SK-N-SH (cell line): Measurements from ENCODE around the gene MINDY4. TPM values are rescaled to one million over a fixed set of nuclear protein-coding genes. Genes with fewer than 3 reads are reported as not detected.

Experiments
- CTCF ChIA-PET: fragments of 300-600, 350-600 bp; formaldehyde crosslinking; extraction: SDS; loops from one replicate; lab custom pipeline; 2021; lab: Yijun Ruan, JAX
- POLR2A ChIA-PET: fragments of 350-600 bp; sonication (Branson Sonifier 250); formaldehyde crosslinking; extraction: SDS; loops from one replicate; lab custom pipeline; 2020; ENCODE audit warnings: antibody characterized with exemption, inconsistent platforms; lab: Yijun Ruan, JAX
- DNase-seq: peaks from one replicate; pipeline ENCODE4 v3.0.0; 2012
- H2AFZ ChIP-seq: fragments of 200-600 bp; sonication (generic); 2 replicates; pipeline ENCODE4 v1.8.1; 2016; ENCODE audit warnings: antibody characterized with exemption, mild to moderate bottlenecking, low read depth
- H3F3A ChIP-seq: fragments of 200-600 bp; sonication (generic); replicated peaks from 2 replicates; pipeline ENCODE3; 2016; ENCODE audit warnings: antibody characterized with exemption, mild to moderate bottlenecking; ENCODE audit not compliant: insufficient read depth
- H3K27ac ChIP-seq, 2 experiments: fragments of 200-500 bp in 1 of 2; fragments of 200-600 bp in 1 of 2; sonication (Bioruptor generic) in 1 of 2; sonication (generic), shearing (Covaris generic) in 1 of 2; 2 replicates each; pipeline versions ENCODE4 v1.5.1 to v1.6.1; 2014 to 2016; ENCODE audit warnings: low read depth in 2 of 2, inconsistent platforms in 1 of 2, low read length in 1 of 2, mild to moderate bottlenecking in 1 of 2, mixed read lengths in 1 of 2
- H3K27me3 ChIP-seq: fragments of 200-600 bp; sonication (generic), shearing (Covaris generic); 2 replicates; pipeline ENCODE4 v1.6.1; 2016; ENCODE audit warnings: mixed run types; ENCODE audit not compliant: insufficient read depth
- H3K36me3 ChIP-seq, 2 experiments: fragments of 200-500 bp in 1 of 2; fragments of 200-600 bp in 1 of 2; sonication (Bioruptor generic) in 1 of 2; sonication (generic) in 1 of 2; replicated peaks in 1 of 2; 2 replicates each; pipeline versions ENCODE3 to v1.5.1; 2014 to 2016; ENCODE audit warnings: low read length in 1 of 2, mild to moderate bottlenecking in 1 of 2; ENCODE audit not compliant: insufficient read depth in 2 of 2, control insufficient read depth in 1 of 2
- H3K4me1 ChIP-seq, 2 experiments: fragments of 200-500 bp in 1 of 2; fragments of 200-600 bp in 1 of 2; sonication (Bioruptor generic) in 1 of 2; sonication (generic), shearing (Covaris generic) in 1 of 2; 2 replicates each; pipeline versions ENCODE4 v1.5.1 to v1.6.1; 2014 to 2016; ENCODE audit warnings: low read depth in 1 of 2, low read length in 1 of 2, mixed run types in 1 of 2; ENCODE audit not compliant: insufficient read depth in 2 of 2, control insufficient read depth in 1 of 2
- H3K4me2 ChIP-seq: fragments of 200-600 bp; sonication (generic), shearing (Covaris generic); 2 replicates; pipeline ENCODE4 v1.6.1; 2017; ENCODE audit warnings: mixed run types
- H3K4me3 ChIP-seq, 2 experiments: fragments of 200-500 bp in 1 of 2; fragments of 200-600 bp in 1 of 2; sonication (Bioruptor generic) in 1 of 2; sonication (generic), shearing (Covaris generic) in 1 of 2; 2 replicates each; pipeline versions ENCODE4 v1.5.1 to v1.8.1; 2014 to 2016; ENCODE audit warnings: low read depth in 2 of 2, inconsistent platforms in 1 of 2, low read length in 1 of 2, mild to moderate bottlenecking in 1 of 2, mixed read lengths in 1 of 2, moderate library complexity in 1 of 2
- H3K79me2 ChIP-seq: fragments of 200-600 bp; sonication (generic); 2 replicates; pipeline ENCODE4 v1.8.1; 2017; ENCODE audit warnings: mild to moderate bottlenecking; ENCODE audit not compliant: insufficient read depth
- H3K9ac ChIP-seq: fragments of 200-600 bp; sonication (generic); 2 replicates; pipeline ENCODE4 v1.6.1; 2017; ENCODE audit warnings: mixed run types
- H3K9me2 ChIP-seq: fragments of 200-600 bp; sonication (generic); 2 replicates; pipeline ENCODE4 v1.6.1; 2017; ENCODE audit warnings: mixed run types
- H3K9me3 ChIP-seq: fragments of 200-600 bp; sonication (generic); 2 replicates; pipeline ENCODE4 v1.6.1; 2017; ENCODE audit warnings: mixed run types, mild to moderate bottlenecking, moderate library complexity
- H4K20me1 ChIP-seq: fragments of 200-600 bp; sonication (generic); 2 replicates; pipeline ENCODE4 v1.6.1; 2017; ENCODE audit warnings: mild to moderate bottlenecking, mixed run types; ENCODE audit not compliant: insufficient read depth
- ELF1 ChIP-seq: IDR thresholded peaks from 2 replicates; pipeline ENCODE4 v1.4.0; 2012
- EP300 ChIP-seq, 2 experiments: IDR thresholded peaks; 2 replicates each; pipeline versions ENCODE4 v1.4.0 to v1.6.1; 2012; ENCODE audit warnings: borderline replicate concordance in 1 of 2, low read depth in 1 of 2, low read length in 1 of 2
- EZH2phosphoT487 ChIP-seq: fragments of 200-600 bp; sonication (generic); IDR thresholded peaks from 2 replicates; pipeline ENCODE4 v1.6.1; 2017; ENCODE audit warnings: low read depth, mixed run types, mild to moderate bottlenecking, antibody characterized with exemption, moderate library complexity, borderline replicate concordance
- FOSL2 ChIP-seq: IDR thresholded peaks from 2 replicates; pipeline ENCODE4 v1.4.0; 2012; ENCODE audit warnings: low read depth, mild to moderate bottlenecking, moderate library complexity, borderline replicate concordance
- FOXJ3 ChIP-seq: sonication (generic); formaldehyde crosslinking; IDR thresholded peaks from 2 replicates; pipeline ENCODE4 v1.5.1; 2020; ENCODE audit warnings: mild to moderate bottlenecking, missing genetic modification reagents
- FOXM1 ChIP-seq: IDR thresholded peaks from 2 replicates; pipeline ENCODE4 v1.4.0; 2012; ENCODE audit warnings: low read depth, mild to moderate bottlenecking
- GABPA ChIP-seq: IDR thresholded peaks from 2 replicates; pipeline ENCODE4 v1.4.0; 2012; ENCODE audit warnings: low read depth, mild to moderate bottlenecking
- JUND ChIP-seq: IDR thresholded peaks from 2 replicates; pipeline ENCODE4 v1.4.0; 2012
- MAX ChIP-seq: IDR thresholded peaks from 2 replicates; pipeline ENCODE4 v1.4.0; 2012; ENCODE audit warnings: low read depth
- NFIC ChIP-seq: IDR thresholded peaks from 2 replicates; pipeline ENCODE4 v1.4.0; 2012; ENCODE audit warnings: borderline replicate concordance
- NRF1 ChIP-seq: IDR thresholded peaks from 2 replicates; pipeline ENCODE4 v1.6.1; 2012; ENCODE audit warnings: low read depth, mild to moderate bottlenecking, low read length
- PBX3 ChIP-seq: IDR thresholded peaks from 2 replicates; pipeline ENCODE4; 2012
- POLR2AphosphoS5 ChIP-seq: IDR thresholded peaks from 2 replicates; pipeline ENCODE4 v1.6.1; 2012; ENCODE audit warnings: low read depth, low read length
- RAD21 ChIP-seq: IDR thresholded peaks from 2 replicates; pipeline ENCODE4 v1.6.1; 2012; ENCODE audit warnings: mild to moderate bottlenecking, low read length
- REST ChIP-seq: IDR thresholded peaks from 2 replicates; pipeline ENCODE4 v1.6.1; 2012; ENCODE audit warnings: mild to moderate bottlenecking, low read depth, low read length, moderate library complexity
- RFX5 ChIP-seq: IDR thresholded peaks from 2 replicates; pipeline ENCODE4 v1.6.1; 2012; ENCODE audit warnings: mild to moderate bottlenecking, improper control_type of control experiment, low read length
- SMC3 ChIP-seq: IDR thresholded peaks from 2 replicates; pipeline ENCODE4 v1.6.1; 2012; ENCODE audit warnings: low read depth, low read length, improper control_type of control experiment
- TAF1 ChIP-seq: IDR thresholded peaks from 2 replicates; pipeline ENCODE4 v1.6.1; 2012; ENCODE audit warnings: low read depth, mild to moderate bottlenecking, low read length, moderate library complexity, borderline replicate concordance
- TEAD4 ChIP-seq: IDR thresholded peaks from 2 replicates; pipeline ENCODE4 v1.4.0; 2012; ENCODE audit warnings: mild to moderate bottlenecking, borderline replicate concordance; ENCODE audit not compliant: insufficient read depth
- USF1 ChIP-seq: IDR thresholded peaks from 2 replicates; pipeline ENCODE4 v1.4.0; 2012; ENCODE audit warnings: low read depth, borderline replicate concordance
- YY1 ChIP-seq: IDR thresholded peaks from 2 replicates; pipeline ENCODE4 v1.4.0; 2012; ENCODE audit warnings: low read depth, mild to moderate bottlenecking
- ZBTB33 ChIP-seq: IDR thresholded peaks from 2 replicates; pipeline ENCODE4 v1.4.0; 2012; ENCODE audit warnings: low read depth, borderline replicate concordance
- WGBS: methylation state at CpG from one replicate; pipeline ENCODE4 v1.1.6; 2017; ENCODE audit warnings: low lambda C conversion rate; 5-methylcytosine and 5-hydroxymethylcytosine counted together
- polyA plus RNA-seq, 3 experiments: library from polyadenylated mRNA; depleted of rRNA; stranded (reverse); fragments of >200 nt; gene quantifications; 2 replicates each; pipeline ENCODE4 v1.2.3, GENCODE V29; 2012
- TF ChIP-seq, protein P1 (sequence below): fragments of 200-600 bp; sonication (generic); IDR thresholded peaks from 2 replicates; pipeline ENCODE4 v1.6.1; 2017; ENCODE audit warnings: antibody characterized with exemption, mild to moderate bottlenecking, moderate library complexity

The MINDY4 gene
- polyA plus RNA-seq, 1 of the 3 experiments (the other 2 are of a cell fraction): 1.8 TPM

DNA sequence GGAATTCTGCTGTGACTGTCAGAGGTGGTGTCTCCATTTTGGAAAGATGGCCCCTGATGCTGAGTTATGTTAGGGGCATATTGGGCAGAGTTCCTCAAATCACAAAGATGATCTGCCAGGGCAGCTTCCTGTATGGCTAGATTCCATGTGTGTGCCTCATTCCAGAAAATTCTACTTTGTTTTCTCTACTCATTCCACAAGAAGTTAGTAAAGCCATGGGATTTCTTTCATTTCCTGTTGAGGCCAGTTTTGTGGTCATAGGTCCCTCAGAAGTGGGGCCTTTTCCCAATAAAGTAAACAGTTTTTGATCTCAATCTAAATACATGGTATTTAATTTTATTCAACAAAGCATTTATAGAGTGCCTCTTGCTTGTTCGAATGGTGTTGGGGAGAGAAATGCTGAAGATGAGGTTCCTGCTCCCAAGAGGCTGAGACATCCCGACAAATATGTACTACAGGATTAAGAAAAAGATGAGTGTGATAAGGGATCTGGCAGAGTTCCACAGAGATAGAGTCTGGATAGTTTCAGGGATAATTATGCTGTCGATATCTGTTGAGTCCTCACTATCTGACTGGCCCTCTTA lies 33.0 kb downstream of the MINDY4 start:
- Histone ChIP-seq H2AFZ (peak overlapping the region; percentile 19; the same call in 1 of the 2 replicates), H3K9me3 (no peaks in the 10 kb centered on the region), H3K27me3 (no peaks in the 10 kb centered on the region), H3K27ac (peak overlapping the region; percentile 40 to 84), H3F3A (peaks cover 23% of the 10 kb centered on the region), H3K4me3 (no peak overlapping the region; a peak in 1 of 4 replicates), H3K79me2 (no peaks in the 10 kb centered on the region), H3K4me2 (peak overlapping the region; percentile 46), H3K9me2 (no peaks in the 10 kb centered on the region), H3K36me3 (no peaks in the 10 kb centered on the region), H3K4me1 (peaks cover 16 to 35% of the 10 kb centered on the region in 2 experiments), H3K9ac (peak overlapping the region; percentile 13; the same call in 1 of the 2 replicates), H4K20me1 (no peaks in the 10 kb centered on the region)
- DNase-seq: no peak
- CTCF ChIA-PET: interaction anchor here (1.0 to 5.0 kb wide), 7 partner anchors 11 to 318 kb away, joined by 3 to 29 read pairs (median 5); no protein-coding TSS in a partner anchor
- POLR2A ChIA-PET: no interaction called here
- WGBS: 28% methylated on average over 3 of the region's 3 CpGs
- no peak for TF ChIP-seq RFX5
- TF ChIP-seq RAD21: no peak
- TF ChIP-seq, protein P1, sequence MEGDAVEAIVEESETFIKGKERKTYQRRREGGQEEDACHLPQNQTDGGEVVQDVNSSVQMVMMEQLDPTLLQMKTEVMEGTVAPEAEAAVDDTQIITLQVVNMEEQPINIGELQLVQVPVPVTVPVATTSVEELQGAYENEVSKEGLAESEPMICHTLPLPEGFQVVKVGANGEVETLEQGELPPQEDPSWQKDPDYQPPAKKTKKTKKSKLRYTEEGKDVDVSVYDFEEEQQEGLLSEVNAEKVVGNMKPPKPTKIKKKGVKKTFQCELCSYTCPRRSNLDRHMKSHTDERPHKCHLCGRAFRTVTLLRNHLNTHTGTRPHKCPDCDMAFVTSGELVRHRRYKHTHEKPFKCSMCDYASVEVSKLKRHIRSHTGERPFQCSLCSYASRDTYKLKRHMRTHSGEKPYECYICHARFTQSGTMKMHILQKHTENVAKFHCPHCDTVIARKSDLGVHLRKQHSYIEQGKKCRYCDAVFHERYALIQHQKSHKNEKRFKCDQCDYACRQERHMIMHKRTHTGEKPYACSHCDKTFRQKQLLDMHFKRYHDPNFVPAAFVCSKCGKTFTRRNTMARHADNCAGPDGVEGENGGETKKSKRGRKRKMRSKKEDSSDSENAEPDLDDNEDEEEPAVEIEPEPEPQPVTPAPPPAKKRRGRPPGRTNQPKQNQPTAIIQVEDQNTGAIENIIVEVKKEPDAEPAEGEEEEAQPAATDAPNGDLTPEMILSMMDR: no peak
- no peak for TF ChIP-seq TAF1
- no peak; the same call in 1 of the 2 replicates for TF ChIP-seq GABPA
- TF ChIP-seq JUND: peak; percentile 81
- peak; percentile 32; the same call in 1 of the 2 replicates for TF ChIP-seq REST
- TF ChIP-seq NFIC: peak; percentile 85
- no peak for TF ChIP-seq NRF1
- TF ChIP-seq USF1: no peak
- no peak for TF ChIP-seq FOXJ3 (CRISPR knock-in tag)
- TF ChIP-seq EP300 (IDR thresholded peaks at IDR 0.05; ENCODE audit: borderline replicate concordance in 1 of 2, low read depth in 1 of 2, low read length in 1 of 2): peak; percentile 3 to 94; a peak in 2 of 4 replicates
- TF ChIP-seq FOSL2: peak; percentile 57
- peak; percentile 96 for TF ChIP-seq MAX
- no peak for TF ChIP-seq SMC3
- peak; percentile 63 for TF ChIP-seq ELF1
- peak; percentile 85; the same call in 1 of the 2 replicates for TF ChIP-seq YY1
- peak; percentile 90 for TF ChIP-seq FOXM1
- peak; percentile 47; the same call in 1 of the 2 replicates for TF ChIP-seq POLR2AphosphoS5
- TF ChIP-seq PBX3: peak; percentile 94
- peak; percentile 95 for TF ChIP-seq TEAD4
- no peak; the same call in 1 of the 2 replicates for TF ChIP-seq EZH2phosphoT487
- peak; percentile 73 for TF ChIP-seq ZBTB33
